Endothelial cell of umbilical vein (primary cell): ENCODE results near the gene AQP3. TPM values are rescaled to one million over a fixed set of nuclear protein-coding genes. Genes with fewer than 3 reads are reported as not detected.

Source experiments
- BruUV-seq: library from RNA; stranded (reverse); fragments of 400-500 nt; replicated peaks from 2 replicates; lab custom pipeline; 2021; lab: Mats Ljungman, UMichigan
- CTCF ChIA-PET: fragments of 300-600, 350-600 bp; sonication (Branson Sonifier 250); formaldehyde crosslinking; loops from one replicate; lab custom pipeline; 2021; ENCODE audit warnings: antibody characterized with exemption, inconsistent platforms; lab: Charles Lee
- POLR2A ChIA-PET: fragments of 300-600, 350-600 bp; sonication (Branson Sonifier 250); formaldehyde crosslinking; loops from one replicate; lab custom pipeline; 2021; ENCODE audit warnings: antibody characterized with exemption, inconsistent platforms; lab: Charles Lee
- DNase-seq: peaks from one replicate; pipeline ENCODE4 v3.0.0-alpha.2; 2011; ENCODE audit warnings: low read depth, low spot score
- FAIRE-seq: peaks from 2 replicates; lab custom pipeline; 2011; peaks lifted over from hg19 to GRCh38; lab: Jason Lieb, UNC
- H2AFZ ChIP-seq: 2 replicates; pipeline ENCODE4 v1.6.0; 2012; ENCODE audit warnings: low read depth, low read length, control low read depth, inconsistent platforms
- H3K27ac ChIP-seq: 2 replicates; pipeline ENCODE4 v1.5.1; 2011; ENCODE audit warnings: low read depth, mild to moderate bottlenecking, control low read depth, low read length, moderate library complexity; ENCODE audit not compliant: insufficient read depth
- H3K27me3 ChIP-seq, 2 experiments: 2 replicates each; pipeline versions ENCODE4 v1.6.0 to v1.6.1; 2011; ENCODE audit warnings: low read length in 2 of 2, mixed read lengths in 1 of 2; ENCODE audit not compliant: control insufficient read depth in 2 of 2, insufficient read depth in 2 of 2
- H3K36me3 ChIP-seq, 2 experiments: 2 replicates in 1 of 2; 3 replicates in 1 of 2; pipeline ENCODE4 v1.5.1; 2011; ENCODE audit warnings: low read length in 2 of 2, mild to moderate bottlenecking in 1 of 2, moderate library complexity in 1 of 2; ENCODE audit not compliant: control insufficient read depth in 2 of 2, insufficient read depth in 2 of 2; ENCODE audit errors: extremely low read depth in 1 of 2
- H3K4me1 ChIP-seq: 3 replicates; pipeline ENCODE4 v1.5.1; 2011; ENCODE audit warnings: mild to moderate bottlenecking, low read length; ENCODE audit not compliant: control insufficient read depth, insufficient read depth; ENCODE audit errors: extremely low read depth
- H3K4me2 ChIP-seq: 2 replicates; pipeline ENCODE4 v1.6.1; 2011; ENCODE audit warnings: low read length, control low read depth, mixed read lengths; ENCODE audit not compliant: insufficient read depth
- H3K4me3 ChIP-seq, 3 experiments: fragments of 200-600 bp in 1 of 3; sonication (generic), shearing (Covaris generic) in 1 of 3; replicated peaks in 1 of 3; 2 replicates each; pipeline ENCODE4 v1.5.1; 2011 to 2016; ENCODE audit warnings: control low read depth in 3 of 3, low read length in 3 of 3, mild to moderate bottlenecking in 2 of 3, inconsistent platforms in 1 of 3, low read depth in 1 of 3, moderate library complexity in 1 of 3; ENCODE audit not compliant: insufficient read depth in 1 of 3
- H3K79me2 ChIP-seq: 2 replicates; pipeline ENCODE4 v1.6.0; 2012; ENCODE audit warnings: low read length, inconsistent platforms; ENCODE audit not compliant: control insufficient read depth, insufficient read depth
- H3K9ac ChIP-seq: replicated peaks from 2 replicates; pipeline ENCODE3; 2011; ENCODE audit warnings: low read length, control low read depth; ENCODE audit not compliant: insufficient read depth; ENCODE audit errors: extremely low read depth
- H3K9me1 ChIP-seq: replicated peaks from 3 replicates; pipeline ENCODE4 v1.6.0; 2011; ENCODE audit warnings: mild to moderate bottlenecking, low read length; ENCODE audit not compliant: control insufficient read depth, insufficient read depth; ENCODE audit errors: extremely low read depth
- H3K9me3 ChIP-seq: replicated peaks from 2 replicates; pipeline ENCODE4 v1.5.1; 2012; ENCODE audit warnings: low read length, inconsistent platforms; ENCODE audit not compliant: control insufficient read depth, insufficient read depth
- H4K20me1 ChIP-seq: replicated peaks from 2 replicates; pipeline ENCODE3; 2011; ENCODE audit warnings: mild to moderate bottlenecking, low read length; ENCODE audit not compliant: control insufficient read depth, insufficient read depth; ENCODE audit errors: extremely low read depth
- EZH2 ChIP-seq: IDR thresholded peaks from 2 replicates; pipeline ENCODE4 v1.6.1; 2012; ENCODE audit warnings: borderline replicate concordance, low read depth, mild to moderate bottlenecking, moderate library complexity, low read length, inconsistent platforms; ENCODE audit not compliant: severe bottlenecking
- FOS ChIP-seq: IDR thresholded peaks from 2 replicates; pipeline ENCODE4 v1.6.1; 2011; ENCODE audit warnings: mild to moderate bottlenecking, low read length, moderate library complexity, borderline replicate concordance; ENCODE audit not compliant: insufficient read depth
- GATA2 ChIP-seq: IDR thresholded peaks from 2 replicates; pipeline ENCODE4 v1.7.0; 2011; ENCODE audit warnings: low read depth, mild to moderate bottlenecking, moderate library complexity, mixed read lengths, low read length; ENCODE audit not compliant: insufficient read length, insufficient read depth
- JUN ChIP-seq: IDR thresholded peaks from 2 replicates; pipeline ENCODE4 v1.6.1; 2011; ENCODE audit warnings: borderline replicate concordance, low read depth; ENCODE audit not compliant: insufficient read length, insufficient read depth
- MYC ChIP-seq: IDR thresholded peaks from one replicate; pipeline ENCODE4 v1.6.1; 2011; ENCODE audit warnings: mild to moderate bottlenecking, low read depth, low read length
- POLR2A ChIP-seq: IDR thresholded peaks from 2 replicates; pipeline ENCODE4 v1.6.1; 2012; ENCODE audit warnings: low read depth, mild to moderate bottlenecking, control low read depth, low read length
- POLR2AphosphoS5 ChIP-seq: IDR thresholded peaks from 2 replicates; pipeline ENCODE4 v1.6.1; 2012; ENCODE audit warnings: low read depth, mild to moderate bottlenecking, control low read depth, low read length, moderate library complexity; ENCODE audit not compliant: insufficient read depth
- dilution Hi-C: fragments of 300-500 bp; cut with MboI; formaldehyde crosslinking; loops from one replicate; pipeline ENCODE4 v1.15.0; 2019; ENCODE audit warnings: low sequenced_read_pairs; ENCODE audit not compliant: extremely low pct_ligation_motif_present
- intact Hi-C: fragments of 100-400 bp; cut with micrococcal nuclease; formaldehyde crosslinking; loops from one replicate; pipeline ENCODE4 v1.10.0; 2022
- polyA plus RNA-seq, 4 experiments: library from polyadenylated mRNA; depleted of rRNA in 3 of 4; stranded (reverse) in 3 of 4; unstranded in 1 of 4; fragments of >200 nt; gene quantifications; 2 replicates each; pipeline versions ENCODE4 v1.2.1 to v1.2.3, GENCODE V29; 2011 to 2012; ENCODE audit warnings: missing spikeins in 1 of 4
- total RNA-seq: library from RNA; stranded (reverse); gene quantifications from 2 replicates; pipeline ENCODE4 v1.2.3, GENCODE V29; 2021
- TF ChIP-seq, protein P1 (sequence below), 2 donors: IDR thresholded peaks; 1 replicate in 1 of 2; 2 replicates in 1 of 2; pipeline ENCODE4 v1.5.1; 2011; ENCODE audit warnings: low read length in 2 of 2, mild to moderate bottlenecking in 2 of 2, moderate library complexity in 2 of 2, control low read depth in 1 of 2, inconsistent platforms in 1 of 2, low read depth in 1 of 2; ENCODE audit not compliant: insufficient read depth in 1 of 2; ENCODE audit errors: extremely low read depth in 1 of 2
- TF ChIP-seq, protein P2 (sequence below): IDR thresholded peaks from 2 replicates; pipeline ENCODE4 v1.6.1; 2011; ENCODE audit not compliant: insufficient read depth, insufficient read length

Gene AQP3
- total and polyA plus RNA-seq, 2 donors (not counting 3 experiments of a cell fraction or from before 2014, with no cell fraction given): 0.93 to 1.8 TPM

DNA sequence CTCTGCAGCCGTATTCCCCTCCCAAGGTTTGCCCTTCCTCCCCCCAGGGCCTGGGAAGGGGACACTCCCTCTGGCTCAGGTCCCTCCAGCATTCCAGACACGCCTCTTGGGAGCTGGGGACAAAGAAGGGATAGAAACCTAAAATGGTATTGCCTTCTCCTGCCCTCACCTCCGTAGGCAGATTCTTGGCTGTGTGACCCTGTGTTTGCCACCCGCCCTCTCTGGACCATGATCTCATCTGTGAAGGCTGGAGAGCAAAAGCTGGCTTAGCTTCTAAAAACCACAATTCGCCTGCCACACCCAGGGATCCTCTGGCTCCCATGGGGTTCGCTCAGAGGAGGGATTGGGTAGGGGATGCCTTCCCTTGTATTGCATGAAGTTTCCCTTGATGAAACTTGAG lies 7.7 kb downstream of the AQP3 start:
- intact Hi-C loops: loop anchor here (5.0 kb wide), 1 partner anchor 48 kb away; no protein-coding TSS in a partner anchor
- BruUV-seq: no TSS peak
- no peak for FAIRE-seq

More for the DNA sequence above, 7.7 kb downstream of the AQP3 start:
- no peak for DNase-seq
- no peaks in the 10 kb centered on the region for H3K9me1 ChIP-seq
- H3K4me1 ChIP-seq: peaks cover 3% of the 10 kb centered on the region
- H3K9ac ChIP-seq: no peak overlapping the region
- no peak overlapping the region for H3K27ac ChIP-seq
- dilution Hi-C loops: no loop called here
- ChIA-PET CTCF (interaction anchor here (2.9 to 5.9 kb wide), 2 partner anchors 12 to 24 kb away, joined by 10 to 57 read pairs; no protein-coding TSS in a partner anchor), POLR2A (no interaction called here)
- peaks cover 2 to 6% of the 10 kb centered on the region in 2 experiments for H3K27me3 ChIP-seq
- H3K4me2 ChIP-seq: no peak overlapping the region
- no peaks in the 10 kb centered on the region for H4K20me1 ChIP-seq
- no peaks in the 10 kb centered on the region for H3K36me3 ChIP-seq
- no peak overlapping the region for H3K4me3 ChIP-seq
- no peaks in the 10 kb centered on the region for H3K79me2 ChIP-seq
- TF ChIP-seq, protein P1, sequence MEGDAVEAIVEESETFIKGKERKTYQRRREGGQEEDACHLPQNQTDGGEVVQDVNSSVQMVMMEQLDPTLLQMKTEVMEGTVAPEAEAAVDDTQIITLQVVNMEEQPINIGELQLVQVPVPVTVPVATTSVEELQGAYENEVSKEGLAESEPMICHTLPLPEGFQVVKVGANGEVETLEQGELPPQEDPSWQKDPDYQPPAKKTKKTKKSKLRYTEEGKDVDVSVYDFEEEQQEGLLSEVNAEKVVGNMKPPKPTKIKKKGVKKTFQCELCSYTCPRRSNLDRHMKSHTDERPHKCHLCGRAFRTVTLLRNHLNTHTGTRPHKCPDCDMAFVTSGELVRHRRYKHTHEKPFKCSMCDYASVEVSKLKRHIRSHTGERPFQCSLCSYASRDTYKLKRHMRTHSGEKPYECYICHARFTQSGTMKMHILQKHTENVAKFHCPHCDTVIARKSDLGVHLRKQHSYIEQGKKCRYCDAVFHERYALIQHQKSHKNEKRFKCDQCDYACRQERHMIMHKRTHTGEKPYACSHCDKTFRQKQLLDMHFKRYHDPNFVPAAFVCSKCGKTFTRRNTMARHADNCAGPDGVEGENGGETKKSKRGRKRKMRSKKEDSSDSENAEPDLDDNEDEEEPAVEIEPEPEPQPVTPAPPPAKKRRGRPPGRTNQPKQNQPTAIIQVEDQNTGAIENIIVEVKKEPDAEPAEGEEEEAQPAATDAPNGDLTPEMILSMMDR (IDR thresholded peaks at IDR 0.05; ENCODE audit: extremely low read depth in 1 of 2, insufficient read depth in 1 of 2, low read depth in 1 of 2, low read length in 2 of 2): no peak
- TF ChIP-seq MYC: no peak
- TF ChIP-seq, protein P2, sequence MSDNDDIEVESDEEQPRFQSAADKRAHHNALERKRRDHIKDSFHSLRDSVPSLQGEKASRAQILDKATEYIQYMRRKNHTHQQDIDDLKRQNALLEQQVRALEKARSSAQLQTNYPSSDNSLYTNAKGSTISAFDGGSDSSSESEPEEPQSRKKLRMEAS: no peak
- TF ChIP-seq JUN: no peak
- TF ChIP-seq EZH2: no peak
- TF ChIP-seq FOS: no peak
- no peak for TF ChIP-seq GATA2
- TF ChIP-seq POLR2A: no peak
- TF ChIP-seq POLR2AphosphoS5: no peak
- H2AFZ ChIP-seq: no peak overlapping the region
- no peaks in the 10 kb centered on the region for H3K9me3 ChIP-seq
